Endothelial cell (in vitro differentiated cells): ENCODE measurements around the gene PTPRD. TPM values are rescaled to one million over a fixed set of nuclear protein-coding genes. Genes with fewer than 3 reads are reported as not detected.

ENCODE experiments used
- DNase-seq: peaks from one replicate; pipeline ENCODE4 v3.0.0; 2021; ENCODE audit warnings: low spot score
- H3K27ac Mint-ChIP-seq: one replicate; pipeline ENCODE4 v1.8.0; 2021; ENCODE audit warnings: mixed read lengths, inconsistent platforms; ENCODE audit not compliant: unreplicated experiment
- H3K27me3 Mint-ChIP-seq: one replicate; pipeline ENCODE4 v1.8.0; 2021; ENCODE audit warnings: mild to moderate bottlenecking, moderate library complexity, mixed read lengths, inconsistent platforms; ENCODE audit not compliant: unreplicated experiment
- H3K36me3 Mint-ChIP-seq: one replicate; pipeline ENCODE4 v1.8.0; 2021; ENCODE audit warnings: mild to moderate bottlenecking, low read depth, mixed read lengths, inconsistent platforms; ENCODE audit not compliant: unreplicated experiment
- H3K4me1 Mint-ChIP-seq: one replicate; pipeline ENCODE4 v1.8.0; 2021; ENCODE audit warnings: mild to moderate bottlenecking, mixed read lengths, inconsistent platforms; ENCODE audit not compliant: unreplicated experiment
- H3K4me3 Mint-ChIP-seq: one replicate; pipeline ENCODE4 v1.8.0; 2021; ENCODE audit warnings: mild to moderate bottlenecking, mixed read lengths, inconsistent platforms; ENCODE audit not compliant: unreplicated experiment
- H3K9me3 Mint-ChIP-seq: one replicate; pipeline ENCODE4 v1.8.0; 2021; ENCODE audit warnings: mixed read lengths, inconsistent platforms; ENCODE audit not compliant: unreplicated experiment
- CTCF ChIP-seq: fragments of 200-600 bp; sonication (generic); IDR thresholded peaks from one replicate; pipeline ENCODE4 v1.5.0; 2021; ENCODE audit warnings: antibody characterized with exemption; ENCODE audit not compliant: unreplicated experiment
- total RNA-seq: library from RNA; stranded (reverse); fragmentation: NEBNext Ultra II Directional; extraction: Animal tissue kit (Norgen Biotek cat#: 25700); gene quantifications from one replicate; pipeline ENCODE4 v1.2.1, GENCODE V29; 2021; ENCODE audit not compliant: unreplicated experiment

PTPRD gene
- total RNA-seq, 1 donor from 2014 or later: 47.8 TPM

- H3K36me3 Mint-ChIP-seq: no peaks in the 10 kb centered on the region
- TF ChIP-seq CTCF: no peak
- no peaks in the 10 kb centered on the region for H3K9me3 Mint-ChIP-seq
- H3K4me3 Mint-ChIP-seq: peak overlapping the region; percentile 95
- H3K27ac Mint-ChIP-seq: no peak overlapping the region
- H3K27me3 Mint-ChIP-seq: peaks cover 7% of the 10 kb centered on the region
- DNase-seq: no peak
- peaks cover 6% of the 10 kb centered on the region for H3K4me1 Mint-ChIP-seq
Measured at GRCh38 chr9:8856396-8857067, 1756.3 kb downstream of the PTPRD start.

DNA sequence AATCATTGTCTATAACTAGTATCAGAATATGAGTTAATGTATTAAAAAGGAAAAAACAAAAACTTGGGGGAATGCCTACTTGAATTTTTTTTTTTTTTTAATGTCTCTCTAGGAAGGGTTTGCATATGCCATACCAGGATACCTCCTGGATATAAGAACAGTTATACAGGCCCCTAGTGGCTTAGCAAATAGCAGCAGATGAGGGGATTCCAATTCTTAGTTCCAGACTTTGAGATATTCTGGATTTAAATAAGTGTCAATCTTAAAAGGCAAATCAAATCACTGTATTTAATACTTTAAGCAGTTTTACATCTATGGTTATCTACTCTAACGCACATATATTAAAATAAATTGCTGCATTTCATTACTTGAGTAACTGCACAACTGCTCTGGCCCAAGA, 1757.8 kb downstream of the PTPRD start:
- H3K27me3 Mint-ChIP-seq: peaks cover 5% of the 10 kb centered on the region
- H3K4me1 Mint-ChIP-seq: peaks cover 6% of the 10 kb centered on the region
- H3K27ac Mint-ChIP-seq: no peak overlapping the region
- no peaks in the 10 kb centered on the region for H3K9me3 Mint-ChIP-seq
- DNase-seq: no peak
- no peaks in the 10 kb centered on the region for H3K36me3 Mint-ChIP-seq
- no peak for TF ChIP-seq CTCF
- no peak overlapping the region for H3K4me3 Mint-ChIP-seq

DNA sequence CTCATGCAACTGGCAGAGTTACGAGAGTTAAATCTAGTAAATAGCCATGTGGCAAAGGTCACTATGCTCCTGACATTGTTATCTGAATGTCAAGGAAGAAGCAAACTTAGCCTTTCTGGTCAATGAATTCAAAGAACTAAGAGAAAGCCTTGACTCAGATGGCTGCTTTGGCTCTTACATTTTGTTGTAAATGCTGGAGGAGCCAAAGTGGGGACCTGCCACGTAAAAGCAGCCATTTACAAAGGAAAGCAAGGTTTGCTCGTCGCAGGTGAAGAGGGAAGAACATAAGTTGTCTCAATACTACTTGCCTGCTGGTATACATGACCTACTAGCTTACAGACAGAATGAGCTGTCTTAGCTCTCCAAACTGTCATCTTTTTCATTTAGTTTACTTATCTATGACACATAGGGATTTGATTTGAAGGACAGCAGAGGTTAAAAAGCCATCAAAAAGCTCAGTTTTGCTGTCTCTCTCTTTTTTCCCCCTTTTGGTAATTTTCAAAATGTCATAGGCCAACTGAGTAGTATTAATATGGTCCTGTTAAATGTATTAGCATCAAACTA, 1760.4 kb downstream of the PTPRD start:
- no peak for DNase-seq
- Mint-ChIP-seq H3K27ac (no peak overlapping the region), H3K36me3 (no peaks in the 10 kb centered on the region), H3K9me3 (no peaks in the 10 kb centered on the region), H3K4me1 (peaks cover 6% of the 10 kb centered on the region), H3K27me3 (peaks cover 2% of the 10 kb centered on the region), H3K4me3 (no peak overlapping the region)
- no peak for TF ChIP-seq CTCF

GRCh38 chr9:8850914-8851313, 1761.9 kb downstream of the PTPRD start:
- Mint-ChIP-seq H3K4me1 (peaks cover 3% of the 10 kb centered on the region), H3K27ac (no peak overlapping the region), H3K4me3 (no peak overlapping the region), H3K9me3 (no peaks in the 10 kb centered on the region), H3K36me3 (no peaks in the 10 kb centered on the region), H3K27me3 (no peaks in the 10 kb centered on the region)
- no peak for TF ChIP-seq CTCF
- no peak for DNase-seq

- H3K4me1 Mint-ChIP-seq: no peaks in the 10 kb centered on the region
- no peak for TF ChIP-seq CTCF
- no peak overlapping the region for H3K4me3 Mint-ChIP-seq
Measured at GRCh38 chr9:8845808-8846207, 1767.0 kb downstream of the PTPRD start.

More at GRCh38 chr9:8845808-8846207, 1767.0 kb downstream of the PTPRD start:
- Mint-ChIP-seq H3K9me3 (no peaks in the 10 kb centered on the region), H3K27ac (no peak overlapping the region), H3K27me3 (no peaks in the 10 kb centered on the region), H3K36me3 (no peaks in the 10 kb centered on the region)
- no peak for DNase-seq
